CD4-positive, alpha-beta T cell treated with Interleukin-15 for 1 hour (primary cell): Measurements from ENCODE around the gene SNRK.

ENCODE experiments used
- DNase-seq: peaks from one replicate; pipeline ENCODE4 v3.0.0-alpha.2; 2020

SNRK gene

GRCh38 chr3:43270078-43270477 lies 16.3 kb upstream of the SNRK start:
- DNase-seq, result no peak

GRCh38 chr3:43273416-43273815 lies 12.9 kb upstream of the SNRK start:
- DNase-seq, result no peak

DNA sequence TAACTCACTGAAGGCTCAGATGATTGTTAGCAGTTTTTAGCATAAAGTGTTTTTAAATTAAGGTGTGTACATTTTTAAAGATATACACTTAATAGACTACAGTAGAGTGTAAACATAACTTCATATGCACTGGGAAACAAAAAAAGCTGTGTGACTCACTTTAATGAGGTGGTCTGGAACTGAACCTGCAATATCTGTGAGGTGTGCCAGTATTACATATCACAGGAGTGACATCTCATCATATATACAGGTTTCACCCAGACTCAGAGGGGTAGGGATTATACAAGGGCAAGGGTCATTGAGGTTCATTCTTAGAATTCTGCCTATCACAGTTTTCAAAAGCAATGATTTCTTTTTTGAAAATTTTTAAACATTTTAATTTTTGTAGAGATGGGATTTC lies 7.3 kb upstream of the SNRK start:
- no peak for DNase-seq

DNA sequence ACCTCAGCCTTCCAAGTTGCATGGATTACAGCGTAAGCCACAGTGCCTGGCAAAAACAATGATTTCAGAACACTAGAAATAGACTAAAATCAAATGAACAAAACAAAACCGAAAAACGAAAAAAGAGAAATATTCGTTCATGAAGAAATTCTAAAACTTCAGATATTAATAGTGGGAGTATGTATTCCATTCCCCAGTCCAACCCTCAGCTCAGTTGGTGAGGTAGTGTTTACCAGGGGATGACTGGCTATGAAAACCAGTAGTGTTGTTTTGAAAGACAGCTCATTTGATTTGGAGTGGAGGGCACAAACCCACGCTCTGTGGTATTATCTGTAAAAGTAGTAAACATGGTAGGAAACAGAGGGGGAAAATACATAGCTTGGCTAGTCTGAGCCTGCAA lies 6.8 kb upstream of the SNRK start:
- no peak for DNase-seq

DNA sequence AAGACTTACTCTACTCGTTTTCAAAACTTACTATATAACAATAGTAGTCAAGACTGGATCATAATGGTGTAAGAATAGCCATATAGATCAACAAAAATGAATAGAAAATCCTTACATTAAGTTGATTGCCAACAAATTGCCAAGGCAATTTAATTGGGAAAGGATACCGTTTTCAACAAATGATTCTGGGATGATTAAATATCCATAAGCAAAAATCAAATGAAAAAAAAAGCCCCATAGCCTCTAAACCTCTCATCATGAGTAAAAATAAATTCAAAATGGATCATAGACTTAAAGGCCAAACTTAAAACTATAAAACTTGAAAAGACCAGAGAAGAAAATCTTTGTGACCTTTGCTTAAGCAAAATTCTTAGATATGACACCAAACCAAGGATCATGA lies 5.3 kb upstream of the SNRK start:
- no peak for DNase-seq

GRCh38 chr3:43284171-43284570 lies 2.2 kb upstream of the SNRK start:
- DNase-seq, result no peak

DNA sequence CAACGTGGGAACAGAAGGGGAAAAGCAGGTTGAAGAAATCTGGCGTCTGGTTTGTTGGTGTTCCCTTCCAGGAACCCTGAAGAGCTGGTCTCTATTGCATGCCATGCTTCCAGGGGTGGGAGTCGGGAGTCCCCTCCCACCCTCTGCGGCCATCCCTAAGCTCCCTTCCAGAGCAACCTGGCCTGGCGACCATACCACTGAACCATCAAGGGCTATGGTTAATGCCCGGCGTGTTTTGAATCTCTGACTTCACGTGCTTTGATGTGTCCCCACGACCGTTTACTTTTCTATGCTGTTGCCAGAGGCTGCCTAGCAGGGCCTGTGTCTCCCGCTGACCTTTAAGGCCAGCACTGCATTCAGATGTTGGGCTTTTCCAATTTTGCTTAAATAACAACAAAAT lies 696 bp upstream of the SNRK start:
- DNase-seq, result no peak

DNA sequence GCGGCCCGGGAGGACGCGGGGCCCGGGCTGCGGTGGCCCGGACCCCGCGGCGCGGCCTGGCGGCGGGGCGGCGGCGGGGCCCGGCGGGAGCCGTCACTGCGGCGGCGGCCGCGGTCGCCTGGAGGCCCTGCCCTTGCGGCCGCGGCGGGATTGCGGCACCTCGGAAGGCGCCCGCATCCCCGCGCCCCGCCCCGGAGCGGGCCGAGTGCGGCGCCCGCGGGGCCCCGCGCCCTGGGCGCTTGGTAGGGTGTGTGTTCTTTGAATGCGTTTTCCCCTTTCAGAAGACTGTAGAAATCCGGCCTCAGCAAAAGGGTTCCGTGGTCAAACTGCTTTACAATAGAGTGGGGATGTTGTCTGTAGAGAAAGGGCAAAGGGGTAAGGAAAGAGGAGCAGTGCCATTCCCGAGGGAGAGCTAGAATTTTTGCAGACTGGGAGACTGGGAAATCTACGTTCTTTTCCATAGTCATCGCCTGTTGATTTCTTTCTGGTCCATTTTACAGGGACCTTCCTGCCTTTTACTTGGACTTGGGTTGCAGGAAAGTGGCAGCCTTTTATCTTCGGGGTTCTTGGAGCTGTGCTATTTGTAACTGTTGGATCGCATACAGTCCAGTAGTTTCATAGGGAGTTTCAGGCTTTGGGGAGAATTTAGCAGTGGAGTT lies 630 bp downstream of the SNRK start:
- peak; percentile 20 for DNase-seq

GRCh38 chr3:43287500-43287873 lies 1.1 kb downstream of the SNRK start:
- DNase-seq, result no peak

- no peak for DNase-seq
These were observed 2.0 kb downstream of the SNRK start for GRCh38 chr3:43288366-43288765.

DNA sequence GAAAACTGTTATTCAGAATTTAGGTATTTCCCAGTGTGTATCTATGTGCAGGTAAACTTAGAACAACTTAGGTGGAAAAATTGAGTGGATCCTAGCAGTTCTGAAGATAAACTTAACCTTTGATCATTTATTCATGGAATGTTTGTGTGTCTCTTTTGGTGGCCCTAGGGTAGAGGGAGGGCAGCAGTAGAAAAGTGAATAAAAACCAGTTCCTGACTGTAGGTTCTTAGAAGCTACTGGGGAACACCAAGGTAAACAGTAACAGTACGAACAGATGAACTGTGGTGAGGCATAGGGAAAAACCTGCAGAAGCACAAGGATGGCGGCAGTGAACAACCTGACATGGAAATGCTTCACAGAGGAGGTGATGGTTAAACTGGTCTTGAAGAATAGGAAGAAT lies 2.5 kb downstream of the SNRK start:
- DNase-seq, result no peak

- no peak for DNase-seq
These were observed 3.1 kb downstream of the SNRK start for GRCh38 chr3:43289401-43289800.

DNA sequence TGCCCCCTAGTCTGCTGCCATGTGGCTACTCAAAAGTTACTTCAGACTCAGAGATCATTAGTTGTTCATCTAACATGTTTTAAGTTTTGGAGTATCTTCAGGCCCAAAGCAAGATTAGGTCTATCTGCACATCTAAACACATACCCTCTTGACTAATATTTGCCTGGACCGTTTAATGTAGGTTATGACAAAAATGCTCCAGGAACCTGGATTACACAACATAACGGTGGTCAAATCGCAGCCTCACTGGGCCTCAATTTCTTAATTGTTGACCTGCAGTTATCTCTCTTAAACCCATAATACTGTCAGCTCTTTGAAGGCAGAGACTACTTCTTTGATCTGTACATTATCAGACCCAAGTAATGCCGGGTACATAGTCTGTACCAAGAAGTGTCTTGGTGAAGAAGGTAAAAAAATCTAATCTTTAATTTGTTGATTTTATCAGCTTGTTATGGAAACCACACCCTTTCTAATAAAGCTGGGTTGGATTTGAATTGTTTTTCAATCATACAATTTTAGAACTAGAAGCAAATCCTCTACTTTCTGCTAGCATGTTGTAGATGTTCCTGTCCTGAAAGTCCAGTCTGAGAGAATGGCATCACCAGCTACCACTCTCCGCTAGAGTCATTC lies 3.6 kb downstream of the SNRK start:
- DNase-seq, result no peak

- no peak for DNase-seq
These were observed 4.6 kb downstream of the SNRK start for GRCh38 chr3:43290956-43291355.

GRCh38 chr3:43291546-43291945 lies 5.2 kb downstream of the SNRK start:
- DNase-seq, result no peak

DNA sequence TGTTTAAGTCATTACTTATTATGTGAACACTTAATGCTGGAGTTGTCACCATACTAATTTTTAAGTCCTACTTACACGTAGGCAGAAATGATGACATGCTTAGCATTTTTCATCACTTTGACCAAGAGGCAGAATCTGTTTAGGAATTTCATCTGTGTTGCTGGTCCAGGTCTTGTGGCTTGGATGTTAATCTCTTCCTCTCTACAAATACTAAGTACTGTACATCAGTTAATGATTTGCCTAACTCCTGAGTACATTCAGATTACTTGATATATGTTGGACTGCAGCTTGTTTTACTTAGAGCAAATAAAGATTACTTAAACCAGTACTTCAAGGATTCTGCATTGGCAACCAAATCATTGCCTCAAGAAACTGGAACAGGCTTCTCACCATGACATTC lies 8.6 kb downstream of the SNRK start:
- DNase-seq, result no peak

- peak; percentile 84 for DNase-seq
These were observed 10.2 kb downstream of the SNRK start for GRCh38 chr3:43296565-43296964.

- DNase-seq, result no peak
These were observed 12.0 kb downstream of the SNRK start for GRCh38 chr3:43298292-43298691.

DNA sequence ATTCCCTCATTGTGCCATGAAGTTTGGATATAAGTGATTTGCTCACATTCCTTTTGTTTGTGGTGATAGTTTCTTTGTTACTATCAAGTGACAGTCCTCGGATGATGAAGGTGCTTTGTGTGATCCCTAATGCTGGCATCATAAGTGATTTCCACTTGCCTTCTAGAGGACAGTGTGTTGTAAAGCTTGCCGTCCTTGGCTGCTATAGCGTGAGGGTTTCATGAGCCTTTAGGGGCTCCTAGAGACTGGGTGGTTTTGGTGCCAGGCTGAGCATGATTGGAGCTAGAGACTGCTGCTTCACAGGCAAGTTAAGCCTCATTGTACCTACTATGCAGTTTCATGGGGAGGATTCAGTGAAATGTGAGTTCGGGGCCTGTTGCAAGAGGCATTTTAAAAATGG lies 12.4 kb downstream of the SNRK start:
- no peak for DNase-seq

DNA sequence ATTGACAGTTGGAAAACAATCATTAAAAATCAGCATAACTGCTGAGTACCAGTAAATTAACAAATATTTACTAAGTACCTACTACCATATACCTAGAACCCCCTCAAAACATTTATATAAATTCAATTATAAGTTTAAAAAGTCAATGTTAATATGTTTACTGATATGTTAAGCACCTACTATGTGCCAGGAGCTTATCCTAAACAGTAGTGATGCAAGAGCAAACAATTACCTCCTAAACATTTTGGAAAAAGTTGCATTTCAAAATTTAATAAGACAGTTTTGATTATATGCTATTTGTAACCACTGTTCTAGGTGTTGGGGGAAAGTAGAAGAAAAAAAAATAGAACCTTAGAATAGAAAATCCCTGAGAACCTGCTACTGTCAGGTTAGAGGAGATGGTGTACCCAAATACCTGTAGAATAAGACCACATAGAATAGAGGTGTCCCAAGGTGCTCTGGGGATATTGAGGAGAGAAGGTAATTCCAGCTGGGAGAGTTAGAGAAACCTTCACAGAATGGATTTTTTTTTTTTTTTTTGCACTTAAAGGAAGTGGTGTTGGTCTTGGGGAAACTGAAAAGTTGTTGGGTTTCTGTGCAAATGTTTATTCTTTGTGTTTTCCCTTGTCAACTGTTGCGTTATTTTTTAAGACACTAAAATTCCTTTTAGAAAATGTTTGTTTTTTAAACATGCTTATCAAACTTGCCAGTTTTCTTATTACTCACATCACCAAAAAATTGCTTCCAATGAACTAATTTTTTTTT lies 16.0 kb downstream of the SNRK start:
- DNase-seq, result no peak

DNA sequence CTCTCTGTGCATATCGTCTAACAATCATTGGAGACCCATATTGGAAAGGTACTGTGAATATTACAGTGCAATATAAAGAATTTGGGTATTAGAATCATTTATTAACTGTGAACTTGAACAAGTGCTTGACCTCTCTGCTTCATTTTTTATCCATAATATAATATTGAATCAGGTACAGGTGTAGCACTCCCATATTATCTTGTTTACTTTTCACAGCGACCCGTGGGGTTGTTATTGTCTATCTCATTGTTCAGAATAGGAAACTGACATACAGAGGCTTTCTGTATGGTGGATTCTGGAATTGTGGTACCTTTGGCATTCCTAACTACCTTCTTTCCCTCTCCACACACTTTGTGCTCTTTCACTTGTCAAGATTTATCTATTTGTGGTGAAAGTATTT lies 17.8 kb downstream of the SNRK start:
- DNase-seq, result no peak

- no peak for DNase-seq
These were observed 20.9 kb downstream of the SNRK start for GRCh38 chr3:43307226-43307625.

DNA sequence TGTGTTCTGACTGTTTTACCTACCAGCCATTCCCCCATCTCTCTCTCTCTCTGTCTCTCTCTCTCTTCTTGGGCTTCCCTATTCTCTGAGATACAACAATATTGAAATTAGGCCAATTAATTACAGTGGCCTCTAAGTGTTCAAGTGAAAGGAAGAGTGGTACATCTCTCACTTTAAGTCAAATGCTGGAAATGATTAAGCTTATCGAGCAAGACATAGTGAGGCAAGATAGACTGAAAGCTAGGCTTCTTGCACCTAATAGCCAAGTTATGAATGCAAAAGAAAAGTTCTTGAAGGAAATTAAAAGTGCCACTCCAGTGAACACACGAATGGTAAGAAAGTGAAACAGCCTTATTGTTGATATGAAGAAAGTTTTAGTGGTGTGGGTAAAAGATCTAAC lies 21.3 kb downstream of the SNRK start:
- no peak for DNase-seq
